Colonic mucosa (tissue), 4 donors: ENCODE data around the gene MIPEP. TPM values are rescaled to one million over a fixed set of nuclear protein-coding genes. Genes with fewer than 3 reads are reported as not detected.

Experiments
- DNase-seq: peaks from one replicate; pipeline ENCODE4 v3.0.0-alpha.2; 2020
- H3K27ac ChIP-seq: fragments of 200-600 bp; one replicate; pipeline ENCODE4 v1.8.0; 2021
- H3K27me3 ChIP-seq: fragments of 200-600 bp; one replicate; pipeline ENCODE4 v1.8.0; 2021
- H3K36me3 ChIP-seq: fragments of 200-600 bp; one replicate; pipeline ENCODE4 v1.8.0; 2021
- H3K4me1 ChIP-seq: fragments of 200-600 bp; one replicate; pipeline ENCODE4 v1.8.0; 2021; ENCODE audit warnings: mild to moderate bottlenecking
- H3K4me3 ChIP-seq: fragments of 200-600 bp; one replicate; pipeline ENCODE4 v1.8.0; 2021
- H3K9ac ChIP-seq, 2 donors: one replicate each; pipeline ENCODE4 v1.7.0; 2013; ENCODE audit warnings: control low read depth in 2 of 2, low read depth in 2 of 2, low read length in 2 of 2
- H3K9me3 ChIP-seq: fragments of 200-600 bp; one replicate; pipeline ENCODE4 v1.8.0; 2021
- intact Hi-C: fragments of 100-400 bp; cut with DNase I; formaldehyde crosslinking; loops from one replicate; pipeline ENCODE4 v1.14.1; 2022
- total RNA-seq, 2 donors: library from RNA; stranded (reverse); fragmentation: NEBNext Ultra II Directional in 1 of 2; extraction: Animal tissue kit (Norgen Biotek cat#: 25700) in 1 of 2; gene quantifications; one replicate each; pipeline ENCODE4 v1.2.1, GENCODE V29; 2021
- TF ChIP-seq, protein P1 (sequence below): fragments of 200-600 bp; IDR thresholded peaks from one replicate; pipeline ENCODE4 v1.8.0; 2022; ENCODE audit warnings: antibody characterized with exemption, mild to moderate bottlenecking
- donor health status: healthy.
- donor health status: DM: no; HTN: no; CAD: no.
- donor health status: DM: no; HTN: no; CAD: no.

MIPEP gene
- total RNA-seq, 2 donors from 2014 or later: 25.9 to 33.0 TPM

DNA sequence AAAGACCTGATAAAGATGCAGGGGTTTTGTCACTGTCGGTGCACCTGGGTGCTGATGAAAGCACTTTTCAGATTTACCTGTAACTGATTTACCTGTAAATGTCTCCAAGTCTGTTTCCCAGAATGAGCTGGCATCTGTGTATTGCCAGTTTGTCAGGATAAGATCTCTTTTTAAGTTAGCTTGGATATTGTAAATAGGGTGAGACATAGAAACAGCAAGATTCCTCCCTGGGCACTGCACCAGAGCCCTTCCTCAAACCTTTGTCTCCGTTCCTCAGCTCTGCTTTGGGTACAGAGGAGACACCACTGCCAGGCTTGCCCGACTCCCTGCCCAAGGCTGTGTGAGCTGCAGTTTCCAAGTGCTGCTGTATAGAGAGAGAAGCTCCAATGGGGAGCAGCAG, 160.4 kb downstream of the MIPEP start:
- no peak for DNase-seq
- Histone ChIP-seq H3K9ac (no peak overlapping the region), H3K9me3 (no peaks in the 10 kb centered on the region), H3K4me1 (no peaks in the 10 kb centered on the region), H3K4me3 (no peak overlapping the region), H3K27ac (no peak overlapping the region), H3K36me3 (no peaks in the 10 kb centered on the region), H3K27me3 (no peaks in the 10 kb centered on the region)
- intact Hi-C loops: no loop called here
- TF ChIP-seq, protein P1, sequence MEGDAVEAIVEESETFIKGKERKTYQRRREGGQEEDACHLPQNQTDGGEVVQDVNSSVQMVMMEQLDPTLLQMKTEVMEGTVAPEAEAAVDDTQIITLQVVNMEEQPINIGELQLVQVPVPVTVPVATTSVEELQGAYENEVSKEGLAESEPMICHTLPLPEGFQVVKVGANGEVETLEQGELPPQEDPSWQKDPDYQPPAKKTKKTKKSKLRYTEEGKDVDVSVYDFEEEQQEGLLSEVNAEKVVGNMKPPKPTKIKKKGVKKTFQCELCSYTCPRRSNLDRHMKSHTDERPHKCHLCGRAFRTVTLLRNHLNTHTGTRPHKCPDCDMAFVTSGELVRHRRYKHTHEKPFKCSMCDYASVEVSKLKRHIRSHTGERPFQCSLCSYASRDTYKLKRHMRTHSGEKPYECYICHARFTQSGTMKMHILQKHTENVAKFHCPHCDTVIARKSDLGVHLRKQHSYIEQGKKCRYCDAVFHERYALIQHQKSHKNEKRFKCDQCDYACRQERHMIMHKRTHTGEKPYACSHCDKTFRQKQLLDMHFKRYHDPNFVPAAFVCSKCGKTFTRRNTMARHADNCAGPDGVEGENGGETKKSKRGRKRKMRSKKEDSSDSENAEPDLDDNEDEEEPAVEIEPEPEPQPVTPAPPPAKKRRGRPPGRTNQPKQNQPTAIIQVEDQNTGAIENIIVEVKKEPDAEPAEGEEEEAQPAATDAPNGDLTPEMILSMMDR: no peak

DNA sequence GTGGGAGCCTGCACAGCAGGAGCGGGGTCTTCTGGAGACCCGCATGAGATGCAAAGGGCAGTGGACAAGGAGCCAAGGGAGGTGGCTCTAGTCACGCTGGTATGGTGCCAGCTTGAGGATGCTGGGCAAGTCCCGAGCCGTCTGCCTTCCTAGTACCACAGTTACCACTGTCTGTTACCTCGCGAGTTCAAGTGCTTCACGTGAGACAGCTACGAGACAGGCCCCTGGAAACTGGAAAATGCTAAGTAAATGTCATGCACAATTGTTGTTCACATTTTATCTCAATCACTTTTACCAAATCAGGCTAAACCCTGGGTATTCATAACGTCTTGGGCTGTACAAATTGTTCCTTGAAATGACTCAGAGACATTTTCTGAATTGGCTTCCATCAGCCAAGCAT, 163.3 kb downstream of the MIPEP start:
- Histone ChIP-seq H3K9ac (no peak overlapping the region), H3K36me3 (no peaks in the 10 kb centered on the region), H3K27me3 (no peaks in the 10 kb centered on the region), H3K9me3 (no peaks in the 10 kb centered on the region), H3K4me1 (no peaks in the 10 kb centered on the region), H3K4me3 (no peak overlapping the region), H3K27ac (no peak overlapping the region)
- DNase-seq: no peak
- TF ChIP-seq, protein P1: no peak
- intact Hi-C loops: no loop called here

DNA sequence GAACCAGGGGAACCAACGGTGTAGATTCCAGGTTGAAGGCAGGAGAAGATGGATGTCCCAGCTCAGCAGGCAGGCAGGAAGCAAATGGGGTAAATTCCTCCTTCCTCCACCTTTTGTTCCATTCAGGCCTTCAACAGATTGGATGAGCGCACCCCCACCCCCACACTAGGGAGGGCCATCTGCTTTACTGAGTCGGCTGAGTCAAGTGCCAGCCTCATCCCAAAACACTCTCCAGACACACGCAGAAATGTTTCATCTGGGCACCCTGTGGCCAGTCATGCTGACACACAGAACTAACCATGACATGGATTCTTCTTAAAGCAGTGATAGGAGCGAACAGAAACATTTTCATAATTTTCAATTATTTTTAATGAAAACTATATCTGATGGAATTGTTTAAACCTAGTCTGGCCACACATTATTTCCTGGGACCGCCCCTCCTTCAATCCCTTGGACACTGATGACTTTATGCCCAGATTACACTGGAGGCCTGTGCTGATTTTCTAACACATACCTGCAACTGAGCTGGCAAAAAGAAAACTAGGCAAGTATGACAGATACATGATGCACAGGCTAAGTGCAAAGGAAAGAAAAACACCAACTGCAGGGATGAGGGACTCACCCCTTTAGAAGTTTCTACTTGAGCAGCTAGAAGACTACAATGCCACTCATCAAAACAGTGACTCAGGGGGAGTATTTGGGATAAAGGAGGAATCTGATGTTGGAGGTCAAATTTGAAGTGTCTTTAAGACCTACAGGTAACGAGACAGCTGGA, 164.8 kb downstream of the MIPEP start:
- no peak for DNase-seq
- Histone ChIP-seq H3K9ac (no peak overlapping the region), H3K4me1 (no peaks in the 10 kb centered on the region), H3K4me3 (no peak overlapping the region), H3K9me3 (no peaks in the 10 kb centered on the region), H3K36me3 (no peaks in the 10 kb centered on the region), H3K27me3 (no peaks in the 10 kb centered on the region), H3K27ac (no peak overlapping the region)
- intact Hi-C loops: no loop called here
- TF ChIP-seq, protein P1: no peak

DNA sequence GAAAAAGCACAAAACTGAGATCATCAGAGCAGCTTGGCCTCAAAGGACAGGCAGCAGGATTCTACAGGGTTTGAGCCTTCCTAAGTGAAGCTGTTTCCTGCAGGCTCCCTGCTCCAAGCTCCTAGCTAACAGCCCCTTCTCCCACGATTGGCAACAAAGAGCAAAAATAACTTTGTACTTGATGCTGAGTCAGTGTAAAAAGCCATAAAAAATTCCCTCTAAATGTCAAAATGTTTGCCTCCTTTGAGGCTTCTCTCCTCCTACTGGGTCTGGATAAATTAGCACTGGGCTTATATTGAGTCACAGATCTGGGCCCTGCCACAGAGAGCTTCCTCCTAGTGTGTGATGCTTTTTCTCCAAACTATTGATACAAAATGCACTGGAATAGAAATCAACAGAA, 165.7 kb downstream of the MIPEP start:
- TF ChIP-seq, protein P1: no peak
- H3K36me3 ChIP-seq: no peaks in the 10 kb centered on the region
- intact Hi-C loops: no loop called here
- H3K9me3 ChIP-seq: no peaks in the 10 kb centered on the region
- no peak for DNase-seq
- no peak overlapping the region for H3K4me3 ChIP-seq
- H3K9ac ChIP-seq: no peak overlapping the region
- H3K27ac ChIP-seq: no peak overlapping the region
- H3K4me1 ChIP-seq: no peaks in the 10 kb centered on the region
- no peaks in the 10 kb centered on the region for H3K27me3 ChIP-seq

DNA sequence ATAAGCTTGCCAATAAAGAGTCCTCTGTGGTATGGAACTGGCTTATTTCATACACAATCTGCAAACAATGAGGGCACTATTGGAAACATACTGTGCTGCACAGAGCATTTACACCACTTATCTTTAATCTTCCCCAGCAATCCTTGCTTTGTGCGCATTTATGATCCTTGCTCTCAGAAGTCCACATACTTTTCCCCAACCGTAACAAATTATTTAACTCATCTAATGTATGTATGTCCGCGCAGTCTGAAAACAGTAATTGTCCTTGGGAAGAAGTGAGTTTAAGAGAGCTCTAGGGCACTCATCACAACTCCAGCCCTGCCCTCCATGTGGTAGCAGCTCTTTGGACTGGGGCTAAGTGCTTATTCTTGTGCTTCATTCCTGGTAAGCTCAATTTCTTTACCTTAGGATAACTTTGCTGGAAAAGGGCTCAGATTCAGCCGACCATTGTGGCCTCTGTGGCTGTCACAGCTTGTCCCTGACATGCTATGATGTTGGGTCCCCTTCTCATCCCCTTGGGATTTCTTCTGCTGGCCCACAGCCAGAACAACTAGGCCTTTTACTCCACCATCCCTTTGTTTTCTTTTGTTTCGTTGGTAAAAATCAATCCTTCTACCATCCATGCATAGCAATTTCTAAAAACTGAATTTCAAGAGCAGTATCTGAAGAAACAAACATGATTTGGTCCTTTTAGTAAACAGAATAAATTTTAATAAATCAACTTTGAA, 166.3 kb downstream of the MIPEP start:
- intact Hi-C loops: no loop called here
- Histone ChIP-seq H3K4me1 (no peaks in the 10 kb centered on the region), H3K27ac (no peak overlapping the region), H3K9ac (no peak overlapping the region), H3K9me3 (no peaks in the 10 kb centered on the region), H3K4me3 (no peak overlapping the region), H3K27me3 (no peaks in the 10 kb centered on the region), H3K36me3 (no peaks in the 10 kb centered on the region)
- TF ChIP-seq, protein P1: no peak
- DNase-seq: no peak
